Endodermal cell (in vitro differentiated cells): ENCODE data around the gene OR2AJ1. TPM values are rescaled to one million over a fixed set of nuclear protein-coding genes. Genes with fewer than 3 reads are reported as not detected.

Source experiments
- DNase-seq: peaks from one replicate; pipeline ENCODE4 v3.0.0-alpha.2; 2017
- H3K27ac ChIP-seq: 2 replicates; pipeline ENCODE4 v1.5.1; 2013; ENCODE audit warnings: mild to moderate bottlenecking, low read depth, low read length, moderate library complexity
- H3K27me3 ChIP-seq: 2 replicates; pipeline ENCODE4 v1.6.1; 2013; ENCODE audit warnings: mild to moderate bottlenecking, low read length, moderate library complexity; ENCODE audit not compliant: insufficient read depth, control insufficient read depth, poor library complexity, severe bottlenecking
- H3K36me3 ChIP-seq: 2 replicates; pipeline ENCODE4 v1.7.0; 2013; ENCODE audit warnings: mild to moderate bottlenecking, low read length, moderate library complexity; ENCODE audit not compliant: control insufficient read depth, insufficient read depth
- H3K4me1 ChIP-seq: one replicate; pipeline ENCODE4 v1.7.0; 2013; ENCODE audit warnings: low read length; ENCODE audit not compliant: control insufficient read depth, insufficient read depth
- H3K4me3 ChIP-seq: 2 replicates; pipeline ENCODE4 v1.5.1; 2013; ENCODE audit warnings: mild to moderate bottlenecking, low read length, moderate library complexity
- H3K9ac ChIP-seq: 2 replicates; pipeline ENCODE4 v1.6.1; 2013; ENCODE audit warnings: mild to moderate bottlenecking, low read length, moderate library complexity; ENCODE audit not compliant: poor library complexity, severe bottlenecking; ENCODE audit errors: extremely low read depth
- H3K9me3 ChIP-seq: 2 replicates; pipeline ENCODE4 v1.6.1; 2013; ENCODE audit warnings: mild to moderate bottlenecking, low read length, moderate library complexity; ENCODE audit not compliant: control insufficient read depth
- H3K27ac Mint-ChIP-seq: 2 replicates; pipeline ENCODE4 v1.8.0; 2020; ENCODE audit warnings: mixed read lengths
- H3K27me3 Mint-ChIP-seq: 2 replicates; pipeline ENCODE4 v1.8.0; 2021; ENCODE audit warnings: mild to moderate bottlenecking, mixed read lengths; ENCODE audit not compliant: insufficient read depth
- H3K36me3 Mint-ChIP-seq: 2 replicates; pipeline ENCODE4 v1.8.0; 2020; ENCODE audit warnings: low read depth, mixed read lengths
- H3K4me1 Mint-ChIP-seq: 2 replicates; pipeline ENCODE4 v1.8.0; 2020; ENCODE audit warnings: mixed read lengths
- H3K4me3 Mint-ChIP-seq: 2 replicates; pipeline ENCODE4 v1.8.0; 2020; ENCODE audit warnings: mild to moderate bottlenecking, moderate library complexity, mixed read lengths
- H3K9me3 Mint-ChIP-seq: 2 replicates; pipeline ENCODE4 v1.8.0; 2020; ENCODE audit warnings: mild to moderate bottlenecking, mixed read lengths
- WGBS, 2 experiments: methylation state at CpG; one replicate each; pipeline versions ENCODE4 v1.1.5 to v1.1.7; 2013; ENCODE audit warnings: missing lambda C conversion rate in 2 of 2, mixed read lengths in 1 of 2; ENCODE audit not compliant: insufficient coverage in 1 of 2, insufficient read length in 1 of 2; 5-methylcytosine and 5-hydroxymethylcytosine counted together
- total RNA-seq, 2 donors: library from RNA; stranded (reverse); fragmentation: NEBNext Ultra II Directional in 1 of 2; extraction: Animal tissue kit (Norgen Biotek cat#: 25700) in 1 of 2; gene quantifications; 2 replicates in 1 of 2; 3 replicates in 1 of 2; pipeline ENCODE4 v1.2.1, GENCODE V29; 2021
- TF ChIP-seq, protein P1 (sequence below): fragments of 200-600 bp; sonication (generic); conservative IDR thresholded peaks from 2 replicates; pipeline ENCODE4 v1.5.0; 2021; ENCODE audit warnings: antibody characterized with exemption, mild to moderate bottlenecking

Gene OR2AJ1
- total RNA-seq, 2 donors from 2014 or later, result not detected

DNA sequence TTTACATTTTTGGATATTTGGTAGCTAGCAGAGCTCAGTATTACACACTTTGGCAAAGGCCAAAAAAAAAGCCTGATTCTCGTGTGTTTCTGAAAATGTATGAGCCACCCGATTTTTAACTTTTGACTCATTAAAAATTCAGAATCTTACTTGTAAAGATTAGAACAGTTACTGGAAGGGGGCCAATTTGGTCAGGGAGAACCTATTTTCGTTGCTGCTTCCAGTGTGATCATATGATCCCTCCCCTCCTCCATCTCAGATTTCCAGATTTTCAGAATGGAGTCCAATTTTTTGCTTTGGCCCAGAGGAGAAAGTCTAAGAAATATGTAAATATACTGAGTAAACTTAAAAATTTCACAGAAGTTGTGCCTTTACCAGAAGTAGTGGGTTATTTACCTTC is 37.1 kb downstream of the OR2AJ1 start:
- H3K9me3 Mint-ChIP-seq, result peaks cover 69% of the 10 kb centered on the region
- Histone ChIP-seq H3K9ac (no peak overlapping the region), H3K4me3 (no peak overlapping the region), H3K36me3 (no peaks in the 10 kb centered on the region), H3K27me3 (no peaks in the 10 kb centered on the region), H3K27ac (no peak overlapping the region), H3K4me1 (no peaks in the 10 kb centered on the region), H3K9me3 (peaks cover 48% of the 10 kb centered on the region)
- H3K4me1 Mint-ChIP-seq, result no peaks in the 10 kb centered on the region
- H3K36me3 Mint-ChIP-seq, result no peaks in the 10 kb centered on the region
- no peaks in the 10 kb centered on the region for H3K27me3 Mint-ChIP-seq
- no peak overlapping the region for H3K4me3 Mint-ChIP-seq
- no peak for DNase-seq
- 21 to 31% methylated on average over 2 to 3 of the region's 3 CpGs for WGBS, 2 experiments
- H3K27ac Mint-ChIP-seq, result no peak overlapping the region
- TF ChIP-seq, protein P1, sequence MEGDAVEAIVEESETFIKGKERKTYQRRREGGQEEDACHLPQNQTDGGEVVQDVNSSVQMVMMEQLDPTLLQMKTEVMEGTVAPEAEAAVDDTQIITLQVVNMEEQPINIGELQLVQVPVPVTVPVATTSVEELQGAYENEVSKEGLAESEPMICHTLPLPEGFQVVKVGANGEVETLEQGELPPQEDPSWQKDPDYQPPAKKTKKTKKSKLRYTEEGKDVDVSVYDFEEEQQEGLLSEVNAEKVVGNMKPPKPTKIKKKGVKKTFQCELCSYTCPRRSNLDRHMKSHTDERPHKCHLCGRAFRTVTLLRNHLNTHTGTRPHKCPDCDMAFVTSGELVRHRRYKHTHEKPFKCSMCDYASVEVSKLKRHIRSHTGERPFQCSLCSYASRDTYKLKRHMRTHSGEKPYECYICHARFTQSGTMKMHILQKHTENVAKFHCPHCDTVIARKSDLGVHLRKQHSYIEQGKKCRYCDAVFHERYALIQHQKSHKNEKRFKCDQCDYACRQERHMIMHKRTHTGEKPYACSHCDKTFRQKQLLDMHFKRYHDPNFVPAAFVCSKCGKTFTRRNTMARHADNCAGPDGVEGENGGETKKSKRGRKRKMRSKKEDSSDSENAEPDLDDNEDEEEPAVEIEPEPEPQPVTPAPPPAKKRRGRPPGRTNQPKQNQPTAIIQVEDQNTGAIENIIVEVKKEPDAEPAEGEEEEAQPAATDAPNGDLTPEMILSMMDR, result no peak

DNA sequence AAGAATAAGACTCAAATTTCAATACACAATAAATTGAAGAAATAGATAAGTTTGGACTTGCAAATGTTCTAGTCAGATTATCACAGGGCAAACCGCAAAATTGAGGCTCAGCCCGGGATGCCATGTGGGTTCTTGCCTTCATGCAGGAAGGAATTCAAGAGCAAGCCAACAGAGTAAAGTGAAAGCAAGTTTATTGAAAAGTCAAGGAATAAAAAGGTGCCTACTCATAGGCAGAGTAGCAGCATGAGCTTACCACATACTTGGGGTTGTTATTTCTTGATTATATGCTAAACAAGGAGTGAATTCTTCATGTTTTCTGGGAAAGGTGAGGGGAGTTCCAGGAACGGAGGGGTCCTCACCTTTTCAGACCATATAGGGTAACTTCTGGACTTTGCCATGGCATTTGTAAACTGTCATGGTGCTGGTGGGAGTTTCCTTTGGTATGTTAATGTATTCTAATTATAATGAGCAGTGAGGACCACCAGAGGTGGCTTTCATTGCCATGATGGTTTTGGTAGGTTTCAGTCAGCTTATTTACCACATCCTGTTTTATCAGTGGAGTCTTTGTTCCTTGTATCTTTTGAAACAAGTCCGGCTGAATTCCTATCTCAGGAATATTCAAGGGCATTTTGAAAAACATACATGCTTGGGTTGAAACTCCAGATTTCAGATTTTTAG is 38.4 kb downstream of the OR2AJ1 start:
- WGBS, 2 experiments, result 68 to 86% methylated on average over 1 to 4 of the region's 4 CpGs
- DNase-seq, result no peak
- Mint-ChIP-seq H3K27me3 (no peaks in the 10 kb centered on the region), H3K27ac (no peak overlapping the region), H3K4me1 (no peaks in the 10 kb centered on the region), H3K4me3 (no peak overlapping the region), H3K9me3 (peaks cover 69% of the 10 kb centered on the region), H3K36me3 (no peaks in the 10 kb centered on the region)
- H3K4me3 ChIP-seq, result no peak overlapping the region
- no peak overlapping the region for H3K9ac ChIP-seq
- TF ChIP-seq, protein P1, result no peak
- H3K27me3 ChIP-seq, result no peaks in the 10 kb centered on the region
- H3K27ac ChIP-seq, result no peak overlapping the region
- peaks cover 52% of the 10 kb centered on the region for H3K9me3 ChIP-seq
- no peaks in the 10 kb centered on the region for H3K36me3 ChIP-seq
- H3K4me1 ChIP-seq, result no peaks in the 10 kb centered on the region

DNA sequence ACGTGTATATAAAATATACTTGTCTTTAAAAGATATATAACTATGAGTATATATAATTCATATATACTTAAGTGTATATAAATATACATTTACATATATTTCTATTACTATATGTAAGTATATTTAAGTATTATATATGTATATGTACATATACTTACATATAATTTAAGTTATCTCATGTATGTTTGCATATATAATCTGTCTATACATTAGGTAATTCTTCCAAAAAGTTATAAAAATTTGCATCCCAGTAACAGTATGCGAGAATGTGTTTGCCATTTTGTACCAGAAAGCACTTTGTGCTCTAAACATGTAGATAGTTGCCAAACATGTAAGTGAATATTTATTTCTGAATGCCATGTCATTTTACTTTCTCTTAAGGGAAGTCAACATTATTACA is 40.2 kb downstream of the OR2AJ1 start, which contains the start of gene OR2AK2:
OR2AK2 (plus strand) TSS at position 301 of the 400 bp plus-strand sequence. CDS start 144 bp downstream, outside the sequence.
- Histone ChIP-seq H3K36me3 (no peaks in the 10 kb centered on the region), H3K4me3 (no peak within 1 kb of the TSS), H3K27ac (no peak within 1 kb of the TSS), H3K9me3 (peaks cover 60% of the 10 kb centered on the region), H3K9ac (no peak within 1 kb of the TSS), H3K27me3 (no peaks in the 10 kb centered on the region), H3K4me1 (no peaks in the 10 kb centered on the region)
- DNase-seq, result no peak
- Mint-ChIP-seq H3K4me3 (no peak within 1 kb of the TSS), H3K9me3 (peaks cover 73% of the 10 kb centered on the region), H3K27me3 (no peaks in the 10 kb centered on the region), H3K36me3 (no peaks in the 10 kb centered on the region), H3K4me1 (no peaks in the 10 kb centered on the region), H3K27ac (no peak within 1 kb of the TSS)
- TF ChIP-seq, protein P1, result no peak
- WGBS, 2 experiments, result 80 to 83% methylated on average over 1 of the region's 2 CpGs
